ENCODE measurements around the gene XRCC1. TPM values are rescaled to one million over a fixed set of nuclear protein-coding genes. Genes with fewer than 3 reads are reported as not detected.
A peak's percentile ranks its signal among the peaks of the same experiment; 100 is the strongest.
"Not testable (repeated sequence)": the region's sequence is repeated elsewhere in the genome, so short reads cannot be mapped to it uniquely, and the experiment has no call there.

XRCC1 gene
- total RNA-seq, 1 donor: 32.9 TPM

- DNase-seq (ENCODE audit: low read depth): peak; percentile 93
- H3K4me3 ChIP-seq (ENCODE audit: low read depth, low read length): no peak overlapping the region
- peak; percentile 85 for TF ChIP-seq CTCF (IDR thresholded peaks at IDR 0.05; ENCODE audit: insufficient read depth, low read length)
These were observed 55.8 kb downstream of the XRCC1 start for GRCh38 chr19:43519436-43520088.

- DNase-seq (ENCODE audit: low read depth): no peak
- TF ChIP-seq CTCF (IDR thresholded peaks at IDR 0.05; ENCODE audit: insufficient read depth, low read length): no peak
- H3K4me3 ChIP-seq (ENCODE audit: low read depth, low read length): no peak overlapping the region
These were observed 57.3 kb downstream of the XRCC1 start for GRCh38 chr19:43518051-43518450.

GRCh38 chr19:43512399-43512798 is 62.9 kb downstream of the XRCC1 start:
- not testable (repeated sequence) for DNase-seq (ENCODE audit: low read depth)

GRCh38 chr19:43511324-43511723 is 64.0 kb downstream of the XRCC1 start:
- DNase-seq (ENCODE audit: low read depth): no peak
- H3K4me3 ChIP-seq (ENCODE audit: low read depth, low read length): no peak overlapping the region
- TF ChIP-seq CTCF (IDR thresholded peaks at IDR 0.05; ENCODE audit: insufficient read depth, low read length): no peak

More at GRCh38 chr19:43512399-43512798, 62.9 kb downstream of the XRCC1 start:
- not testable (repeated sequence) for H3K4me3 ChIP-seq (ENCODE audit: low read depth, low read length)

- no peak for DNase-seq (ENCODE audit: low read depth)
- no peak overlapping the region for H3K4me3 ChIP-seq (ENCODE audit: low read depth, low read length)
- TF ChIP-seq CTCF (IDR thresholded peaks at IDR 0.05; ENCODE audit: insufficient read depth, low read length): no peak
These were observed 64.6 kb downstream of the XRCC1 start for GRCh38 chr19:43510713-43511112.

- TF ChIP-seq CTCF (IDR thresholded peaks at IDR 0.05; ENCODE audit: insufficient read depth, low read length): no peak
- DNase-seq (ENCODE audit: low read depth): no peak
- H3K4me3 ChIP-seq (ENCODE audit: low read depth, low read length): no peak overlapping the region
These were observed 67.4 kb downstream of the XRCC1 start for GRCh38 chr19:43507880-43508279.

- H3K4me3 ChIP-seq (ENCODE audit: low read depth, low read length): no peak overlapping the region
- DNase-seq (ENCODE audit: low read depth): no peak
- no peak for TF ChIP-seq CTCF (IDR thresholded peaks at IDR 0.05; ENCODE audit: insufficient read depth, low read length)
These were observed 68.7 kb downstream of the XRCC1 start for GRCh38 chr19:43506629-43507028.

Data from fibroblast of the aortic adventitia (primary cell).